Endothelial cell (in vitro differentiated cells): ENCODE data around the gene SPINT2. TPM values are rescaled to one million over a fixed set of nuclear protein-coding genes. Genes with fewer than 3 reads are reported as not detected.

ENCODE experiments used
- DNase-seq: peaks from one replicate; pipeline ENCODE4 v3.0.0; 2021; ENCODE audit warnings: low spot score
- H3K27ac Mint-ChIP-seq: one replicate; pipeline ENCODE4 v1.8.0; 2021; ENCODE audit warnings: mixed read lengths, inconsistent platforms; ENCODE audit not compliant: unreplicated experiment
- H3K27me3 Mint-ChIP-seq: one replicate; pipeline ENCODE4 v1.8.0; 2021; ENCODE audit warnings: mild to moderate bottlenecking, moderate library complexity, mixed read lengths, inconsistent platforms; ENCODE audit not compliant: unreplicated experiment
- H3K36me3 Mint-ChIP-seq: one replicate; pipeline ENCODE4 v1.8.0; 2021; ENCODE audit warnings: mild to moderate bottlenecking, low read depth, mixed read lengths, inconsistent platforms; ENCODE audit not compliant: unreplicated experiment
- H3K4me1 Mint-ChIP-seq: one replicate; pipeline ENCODE4 v1.8.0; 2021; ENCODE audit warnings: mild to moderate bottlenecking, mixed read lengths, inconsistent platforms; ENCODE audit not compliant: unreplicated experiment
- H3K4me3 Mint-ChIP-seq: one replicate; pipeline ENCODE4 v1.8.0; 2021; ENCODE audit warnings: mild to moderate bottlenecking, mixed read lengths, inconsistent platforms; ENCODE audit not compliant: unreplicated experiment
- H3K9me3 Mint-ChIP-seq: one replicate; pipeline ENCODE4 v1.8.0; 2021; ENCODE audit warnings: mixed read lengths, inconsistent platforms; ENCODE audit not compliant: unreplicated experiment
- total RNA-seq: library from RNA; stranded (reverse); fragmentation: NEBNext Ultra II Directional; extraction: Animal tissue kit (Norgen Biotek cat#: 25700); gene quantifications from one replicate; pipeline ENCODE4 v1.2.1, GENCODE V29; 2021; ENCODE audit not compliant: unreplicated experiment
- TF ChIP-seq, protein P1 (sequence below): fragments of 200-600 bp; sonication (generic); IDR thresholded peaks from one replicate; pipeline ENCODE4 v1.5.0; 2021; ENCODE audit warnings: antibody characterized with exemption; ENCODE audit not compliant: unreplicated experiment

Gene SPINT2
- total RNA-seq, 1 donor from 2014 or later, result 93.4 TPM

DNA sequence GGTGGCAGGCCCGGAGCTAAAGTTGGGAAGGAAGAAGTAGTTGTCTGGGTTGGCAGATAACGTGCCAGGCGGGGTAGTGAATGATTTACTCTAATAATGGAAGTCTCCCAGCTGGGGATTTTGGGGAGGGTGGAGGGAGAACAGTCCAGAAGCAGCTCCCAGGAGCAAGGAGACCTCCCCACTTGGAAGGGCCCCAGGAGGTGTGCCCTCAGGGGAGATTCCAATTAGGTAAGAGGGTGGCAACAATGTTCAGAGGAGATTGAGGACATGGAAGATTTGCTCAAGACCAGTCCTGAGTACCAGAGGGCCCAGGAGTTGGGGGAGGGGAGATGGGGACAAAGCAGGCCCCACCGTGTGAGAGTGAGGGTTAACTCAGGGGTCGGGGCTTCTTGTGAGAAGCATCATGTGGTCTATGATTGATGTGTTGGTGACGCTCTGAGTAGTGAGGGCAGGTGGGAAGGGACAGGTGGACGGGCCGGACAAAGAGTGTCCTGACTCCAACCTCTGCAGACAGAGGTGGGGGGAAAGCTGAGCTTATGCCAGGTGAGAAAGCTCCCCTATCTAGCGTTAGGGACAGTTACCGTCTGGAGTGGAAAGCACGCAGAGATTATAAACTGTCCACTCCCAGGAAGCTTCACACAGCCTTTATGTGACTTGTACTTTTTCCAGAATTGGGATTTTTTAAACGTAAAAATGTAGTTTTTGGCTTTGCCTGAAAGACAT is 3.5 kb downstream of the SPINT2 start:
- no peak for DNase-seq
- TF ChIP-seq, protein P1, sequence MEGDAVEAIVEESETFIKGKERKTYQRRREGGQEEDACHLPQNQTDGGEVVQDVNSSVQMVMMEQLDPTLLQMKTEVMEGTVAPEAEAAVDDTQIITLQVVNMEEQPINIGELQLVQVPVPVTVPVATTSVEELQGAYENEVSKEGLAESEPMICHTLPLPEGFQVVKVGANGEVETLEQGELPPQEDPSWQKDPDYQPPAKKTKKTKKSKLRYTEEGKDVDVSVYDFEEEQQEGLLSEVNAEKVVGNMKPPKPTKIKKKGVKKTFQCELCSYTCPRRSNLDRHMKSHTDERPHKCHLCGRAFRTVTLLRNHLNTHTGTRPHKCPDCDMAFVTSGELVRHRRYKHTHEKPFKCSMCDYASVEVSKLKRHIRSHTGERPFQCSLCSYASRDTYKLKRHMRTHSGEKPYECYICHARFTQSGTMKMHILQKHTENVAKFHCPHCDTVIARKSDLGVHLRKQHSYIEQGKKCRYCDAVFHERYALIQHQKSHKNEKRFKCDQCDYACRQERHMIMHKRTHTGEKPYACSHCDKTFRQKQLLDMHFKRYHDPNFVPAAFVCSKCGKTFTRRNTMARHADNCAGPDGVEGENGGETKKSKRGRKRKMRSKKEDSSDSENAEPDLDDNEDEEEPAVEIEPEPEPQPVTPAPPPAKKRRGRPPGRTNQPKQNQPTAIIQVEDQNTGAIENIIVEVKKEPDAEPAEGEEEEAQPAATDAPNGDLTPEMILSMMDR, result no peak
- no peak overlapping the region for H3K27ac Mint-ChIP-seq
- H3K4me3 Mint-ChIP-seq, result no peak overlapping the region
- peaks cover 29% of the 10 kb centered on the region for H3K4me1 Mint-ChIP-seq
- H3K9me3 Mint-ChIP-seq, result no peaks in the 10 kb centered on the region
- H3K27me3 Mint-ChIP-seq, result peaks cover 11% of the 10 kb centered on the region
- peaks cover 2% of the 10 kb centered on the region for H3K36me3 Mint-ChIP-seq

DNA sequence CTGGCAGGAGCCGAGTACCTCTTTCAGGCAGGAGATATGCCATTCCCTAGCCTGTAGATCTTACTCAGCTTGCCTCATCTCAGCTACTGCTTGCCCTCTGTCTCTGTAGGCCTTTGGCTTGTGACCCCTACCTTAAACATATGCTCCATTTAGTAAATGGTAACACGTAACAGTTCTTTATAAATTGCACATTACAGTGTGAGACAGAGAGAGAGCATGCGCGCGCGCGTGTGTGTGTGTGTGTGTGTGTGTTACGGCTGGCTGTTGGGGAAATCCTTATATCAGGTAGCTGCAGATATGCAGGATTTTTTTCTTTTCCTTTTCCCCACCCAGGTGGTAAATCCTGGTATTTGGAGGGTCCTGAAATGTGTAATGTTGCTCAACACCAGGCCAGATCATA is 4.2 kb downstream of the SPINT2 start:
- no peaks in the 10 kb centered on the region for H3K9me3 Mint-ChIP-seq
- H3K27ac Mint-ChIP-seq, result no peak overlapping the region
- peaks cover 10% of the 10 kb centered on the region for H3K27me3 Mint-ChIP-seq
- no peak for DNase-seq
- H3K4me1 Mint-ChIP-seq, result peaks cover 29% of the 10 kb centered on the region
- no peaks in the 10 kb centered on the region for H3K36me3 Mint-ChIP-seq
- H3K4me3 Mint-ChIP-seq, result no peak overlapping the region
- TF ChIP-seq, protein P1, result no peak

DNA sequence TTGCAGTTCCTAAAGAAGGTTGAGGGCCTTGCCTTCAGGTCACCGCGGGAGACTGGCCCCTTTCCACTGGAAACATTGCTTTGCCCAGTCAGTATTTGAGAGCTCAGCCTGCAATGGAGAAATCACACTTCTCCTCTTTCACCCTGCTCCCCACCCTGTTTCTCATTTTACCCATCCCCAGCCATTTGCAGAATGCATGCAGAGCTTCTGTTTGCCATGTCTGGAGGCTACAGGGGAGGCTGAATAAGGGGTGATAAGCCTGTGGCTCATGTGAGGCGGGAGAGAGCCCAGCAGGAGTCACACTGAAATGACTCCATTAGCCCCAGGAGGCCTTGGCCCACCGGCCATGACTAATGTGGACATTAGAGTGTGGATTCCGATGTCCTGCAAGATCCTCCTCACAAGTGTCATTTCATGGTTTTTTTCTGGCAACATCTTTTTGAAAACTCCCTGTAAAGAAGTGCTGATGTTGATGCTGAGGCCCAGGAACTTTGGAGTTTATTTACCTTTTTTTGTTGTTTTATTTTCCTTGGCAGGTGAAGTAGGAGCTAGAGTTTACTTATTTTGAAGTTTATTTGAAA is 6.3 kb downstream of the SPINT2 start:
- Mint-ChIP-seq H3K4me3 (no peak overlapping the region), H3K4me1 (peaks cover 17% of the 10 kb centered on the region), H3K36me3 (no peaks in the 10 kb centered on the region), H3K27ac (no peak overlapping the region), H3K9me3 (no peaks in the 10 kb centered on the region), H3K27me3 (peaks cover 3% of the 10 kb centered on the region)
- DNase-seq, result no peak
- TF ChIP-seq, protein P1, result no peak

DNA sequence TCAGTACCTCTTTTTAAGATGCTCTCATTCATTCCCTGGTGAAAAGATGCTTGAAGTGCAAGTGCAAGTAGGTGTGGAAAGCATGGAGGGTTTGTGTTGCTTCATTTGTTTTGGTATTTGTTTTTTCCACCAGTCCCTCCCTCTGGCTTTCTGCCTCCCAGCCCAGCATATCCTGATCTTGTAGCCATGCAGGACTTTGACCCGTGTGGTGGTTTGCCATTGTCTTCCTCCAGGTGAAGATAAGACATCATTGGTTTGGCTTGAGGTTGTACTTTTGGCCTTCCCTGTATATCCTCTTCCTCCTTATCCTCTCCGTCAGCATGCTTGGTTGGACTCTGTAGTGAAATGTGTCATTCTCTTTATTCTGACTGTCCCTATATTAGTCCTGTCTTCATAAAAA is 9.1 kb downstream of the SPINT2 start:
- no peak for DNase-seq
- Mint-ChIP-seq H3K9me3 (no peaks in the 10 kb centered on the region), H3K36me3 (no peaks in the 10 kb centered on the region), H3K4me1 (peaks cover 7% of the 10 kb centered on the region), H3K4me3 (no peak overlapping the region), H3K27me3 (no peaks in the 10 kb centered on the region), H3K27ac (no peak overlapping the region)
- TF ChIP-seq, protein P1, result no peak

DNA sequence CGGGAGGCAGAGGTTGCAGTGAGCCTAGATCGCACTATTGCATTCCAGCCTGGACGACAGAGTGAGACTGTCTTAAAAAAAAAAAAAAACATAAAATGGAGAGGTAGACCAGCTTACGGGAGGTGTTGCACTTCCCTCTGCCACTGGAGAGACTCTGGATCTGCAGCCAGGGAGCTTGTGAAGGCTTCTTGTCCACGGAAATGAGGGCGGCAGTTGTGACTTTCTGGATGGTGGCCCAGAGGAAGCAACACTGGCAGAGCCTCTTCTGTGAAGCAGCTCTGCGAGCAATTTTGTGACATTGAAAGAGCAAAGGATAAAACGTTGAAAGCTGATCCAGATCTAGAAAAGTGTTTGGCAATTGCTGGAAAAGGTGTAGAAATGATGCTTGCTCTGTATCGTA is 10.4 kb downstream of the SPINT2 start:
- H3K36me3 Mint-ChIP-seq, result no peaks in the 10 kb centered on the region
- no peaks in the 10 kb centered on the region for H3K27me3 Mint-ChIP-seq
- no peaks in the 10 kb centered on the region for H3K9me3 Mint-ChIP-seq
- peaks cover 6% of the 10 kb centered on the region for H3K4me1 Mint-ChIP-seq
- H3K27ac Mint-ChIP-seq, result no peak overlapping the region
- DNase-seq, result no peak
- H3K4me3 Mint-ChIP-seq, result no peak overlapping the region
- TF ChIP-seq, protein P1, result no peak
